K562 (cell line): Measurements from ENCODE around the gene CNOT10. TPM values are rescaled to one million over a fixed set of nuclear protein-coding genes. Genes with fewer than 3 reads are reported as not detected.

Experiments
- MGA ChIP-seq: fragments of 450-650 bp; IDR thresholded peaks from 2 replicates; pipeline ENCODE4 v1.6.1; 2016; ENCODE audit warnings: mild to moderate bottlenecking, moderate library complexity
- NR2C2 ChIP-seq, 2 experiments: fragments of 200-800 bp in 1 of 2; sonication (Bioruptor generic) in 1 of 2; sonication (generic) in 1 of 2; formaldehyde crosslinking in 1 of 2; IDR thresholded peaks; 2 replicates each; pipeline versions ENCODE4 v1.6.1 to v1.8.0; 2016 to 2022; ENCODE audit warnings: mild to moderate bottlenecking in 1 of 2, missing compliant biosample characterization in 1 of 2, missing genetic modification characterization in 1 of 2, missing genetic modification reagents in 1 of 2
- PHF21A ChIP-seq: fragments of 450-650 bp; IDR thresholded peaks from 2 replicates; pipeline ENCODE4 v1.6.1; 2017; ENCODE audit warnings: low read depth, borderline replicate concordance
- POLR2G ChIP-seq: fragments of 200-400 bp; formaldehyde crosslinking; IDR thresholded peaks from 2 replicates; pipeline ENCODE4 v1.6.1; 2017; ENCODE audit warnings: low read depth, mild to moderate bottlenecking, antibody characterized with exemption, low read length, moderate library complexity
- RBBP5 ChIP-seq: fragments of 200-600 bp; sonication (generic); IDR thresholded peaks from 2 replicates; pipeline ENCODE4 v1.6.1; 2012; ENCODE audit warnings: borderline replicate concordance, mild to moderate bottlenecking, low read length, control low read depth, inconsistent platforms; ENCODE audit not compliant: insufficient read depth, poor library complexity, severe bottlenecking
- RBM15 ChIP-seq: fragments of 200-400 bp; formaldehyde crosslinking; IDR thresholded peaks from 2 replicates; pipeline ENCODE4 v1.6.1; 2018; ENCODE audit warnings: mild to moderate bottlenecking, low read length, moderate library complexity; ENCODE audit not compliant: insufficient read depth
- RBM22 ChIP-seq: fragments of 200-400 bp; formaldehyde crosslinking; IDR thresholded peaks from 2 replicates; pipeline ENCODE4 v1.6.1; 2018; ENCODE audit warnings: low read length, low read depth; ENCODE audit not compliant: poor library complexity, severe bottlenecking
- SMC3 ChIP-seq: conservative IDR thresholded peaks from 2 replicates; pipeline ENCODE4 v1.6.1; 2011; ENCODE audit warnings: low read depth, low read length, improper control_type of control experiment; ENCODE audit not compliant: insufficient read depth
- ZNF175 ChIP-seq: fragments of 200-800 bp; sonication (Bioruptor generic); IDR thresholded peaks from 2 replicates; pipeline ENCODE4 v1.6.1; 2016; ENCODE audit warnings: low read depth, mild to moderate bottlenecking, missing genetic modification characterization, missing compliant biosample characterization
- polyA plus RNA-seq, 8 experiments: library from polyadenylated mRNA; depleted of rRNA in 4 of 8; stranded (reverse) in 5 of 8; unstranded in 3 of 8; fragments of >200 nt; fragmentation: Nextera tagmentation in 2 of 8; fragmentation: Illumina TruSeq in 1 of 8; extraction: Ambion mirVana in 2 of 8; extraction: Trizol in 1 of 8; gene quantifications; 2 replicates each; pipeline versions ENCODE4 v1.2.1 to v1.2.3, GENCODE V29; 2011 to 2014; ENCODE audit warnings: inconsistent platforms in 1 of 8, missing spikeins in 1 of 8
- total RNA-seq, 7 experiments: library from RNA; depleted of rRNA in 6 of 7; stranded (reverse); fragments of >200 nt in 6 of 7; fragmentation: Illumina TruSeq in 2 of 7; extraction: Trizol in 2 of 7; gene quantifications; 2 replicates each; pipeline versions ENCODE4 v1.2.1 to v1.2.3, GENCODE V29; 2011 to 2021; ENCODE audit warnings: low replicate concordance in 1 of 7
- TF ChIP-seq, protein P1 (sequence below), 2 experiments: fragments of 450-650 bp in 1 of 2; sonication (generic) in 1 of 2; formaldehyde crosslinking in 1 of 2; IDR thresholded peaks in 1 of 2; conservative IDR thresholded peaks in 1 of 2; 2 replicates each; pipeline versions ENCODE4 v1.6.1 to v1.8.1; 2016 to 2023; ENCODE audit warnings: mild to moderate bottlenecking in 2 of 2, moderate library complexity in 2 of 2, inconsistent platforms in 1 of 2, missing genetic modification reagents in 1 of 2

CNOT10 gene
- total and polyA plus RNA-seq, 9 of the 15 experiments (the other 6 are each of a cell fraction or from before 2014, with no cell fraction given) = 35.7 to 114 (median 81.9) TPM

- TF ChIP-seq RBBP5 (peak; percentile 47), PHF21A (peak; percentile 86; the same call in 1 of the 2 replicates), RBM15 (no peak), POLR2G (peak; percentile 83), SMC3 (peak; percentile 77; the same call in 1 of the 2 replicates), MGA (peak; percentile 90), RBM22 (peak; percentile 58), ZNF175 (CRISPR knock-in tag) (no peak), NR2C2 (CRISPR knock-in tag; IDR thresholded peaks at IDR 0.05) (peak; percentile 33; the same call in 1 of the 2 replicates), NR2C2 (tag; IDR thresholded peaks at IDR 0.05) (no peak)
- TF ChIP-seq, protein P1, sequence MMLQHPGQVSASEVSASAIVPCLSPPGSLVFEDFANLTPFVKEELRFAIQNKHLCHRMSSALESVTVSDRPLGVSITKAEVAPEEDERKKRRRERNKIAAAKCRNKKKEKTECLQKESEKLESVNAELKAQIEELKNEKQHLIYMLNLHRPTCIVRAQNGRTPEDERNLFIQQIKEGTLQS (IDR thresholded peaks at IDR 0.05) = no peak
- TF ChIP-seq, protein P1 (CRISPR knock-in tag; conservative IDR thresholded peaks at IDR 0.05) = peak; percentile 42; the same call in 1 of the 2 replicates
Measured at GRCh38 chr3:32781211-32781968, 96.4 kb downstream of the CNOT10 start (continued).
